DMS53 treated with DMSO at 0.1 percent for 48 hours (cell line): ENCODE measurements around the gene ISL2.

Experiments used
- DNase-seq: peaks from one replicate; lab custom pipeline; 2025; ENCODE audit not compliant: unreplicated experiment; lab: John Stamatoyannopoulos, UW

Gene ISL2

GRCh38 chr15:76327191-76328105 lies 9.1 kb upstream of the ISL2 start:
- no peak for DNase-seq

GRCh38 chr15:76328106-76328696 lies 8.4 kb upstream of the ISL2 start:
- DNase-seq, result no peak

- DNase-seq, result no peak
Observed at GRCh38 chr15:76328958-76329357, 7.6 kb upstream of the ISL2 start.

- DNase-seq, result no peak
Observed at GRCh38 chr15:76330080-76330680, 6.4 kb upstream of the ISL2 start.

- no peak for DNase-seq
Observed at GRCh38 chr15:76332796-76333195, 3.8 kb upstream of the ISL2 start.

GRCh38 chr15:76333309-76333708 lies 3.3 kb upstream of the ISL2 start:
- DNase-seq, result no peak

GRCh38 chr15:76333720-76334437 lies 2.7 kb upstream of the ISL2 start:
- no peak for DNase-seq

GRCh38 chr15:76334438-76335306 lies 1.9 kb upstream of the ISL2 start:
- DNase-seq, result no peak

- peak; percentile 37 for DNase-seq
Observed at GRCh38 chr15:76335307-76336253, 993 bp upstream of the ISL2 start.

- no peak for DNase-seq
Observed at GRCh38 chr15:76337059-76337695, 604 bp downstream of the ISL2 start.

GRCh38 chr15:76337696-76338485 lies 1.3 kb downstream of the ISL2 start:
- no peak for DNase-seq

- DNase-seq, result no peak
Observed at GRCh38 chr15:76338486-76339304, 2.1 kb downstream of the ISL2 start.

- no peak for DNase-seq
Observed at GRCh38 chr15:76339305-76340197, 3.0 kb downstream of the ISL2 start.

- DNase-seq, result no peak
Observed at GRCh38 chr15:76340198-76340802, 3.7 kb downstream of the ISL2 start.

- DNase-seq, result no peak
Observed at GRCh38 chr15:76340803-76341365, 4.3 kb downstream of the ISL2 start.
